ENCODE data around the gene PLCL2.

Gene PLCL2

DNA sequence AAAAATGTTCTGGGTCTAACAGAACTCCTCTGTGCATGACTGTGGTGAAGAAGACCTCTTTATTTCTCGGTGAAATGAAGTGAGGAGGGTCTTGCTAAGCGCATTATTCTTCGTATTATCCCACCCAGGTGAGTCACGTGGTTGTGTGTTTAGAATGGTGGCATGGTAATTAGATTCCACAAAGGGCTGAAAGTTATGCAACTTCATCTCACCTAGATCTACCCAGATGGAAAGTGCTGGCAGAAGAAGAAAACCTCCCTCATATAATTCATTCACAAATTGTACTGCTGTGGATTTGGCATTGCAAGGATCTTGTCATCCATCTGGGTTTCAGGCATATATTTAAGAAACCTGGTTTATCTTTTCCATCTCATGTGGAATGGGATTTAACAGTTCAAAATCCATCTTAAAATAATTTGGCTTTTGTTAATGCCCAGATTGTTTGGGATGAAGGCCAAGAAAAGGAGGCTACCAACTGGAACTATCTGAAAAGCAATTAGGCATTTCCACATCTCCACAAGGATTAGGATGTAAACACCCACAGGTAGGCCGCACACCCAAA is 175.3 kb downstream of the PLCL2 start:
- FAIRE-seq (no peak), DNase-seq (ENCODE audit: extremely low spot score, insufficient read length, low read depth) (no peak)

- no peak for DNase-seq (ENCODE audit: extremely low spot score, insufficient read length, low read depth)
- no peak for FAIRE-seq
Measured at GRCh38 chr3:17061005-17061404, 176.2 kb downstream of the PLCL2 start.

DNA sequence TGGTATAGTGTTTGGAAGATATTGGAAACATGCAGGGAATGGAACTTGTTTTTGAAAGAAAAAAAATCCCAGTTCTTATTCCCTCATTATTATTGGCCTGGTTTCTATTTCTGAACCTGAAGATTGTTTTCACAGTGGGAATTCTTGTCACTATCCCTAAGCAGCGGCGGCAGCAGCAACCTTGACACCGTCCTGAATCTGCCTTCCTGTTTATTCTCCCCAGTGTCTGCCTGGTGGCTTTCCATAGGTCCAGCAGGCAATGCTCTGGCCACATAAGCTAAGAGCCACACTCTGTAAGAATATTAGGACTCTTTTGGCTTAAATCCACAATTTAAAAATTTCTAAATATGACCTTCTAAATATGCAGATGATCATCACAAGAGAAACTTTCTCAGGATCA is 178.0 kb downstream of the PLCL2 start:
- no peak for FAIRE-seq
- DNase-seq (ENCODE audit: extremely low spot score, insufficient read length, low read depth) = no peak

GRCh38 chr3:17063596-17063995 is 178.8 kb downstream of the PLCL2 start:
- no peak for FAIRE-seq

DNA sequence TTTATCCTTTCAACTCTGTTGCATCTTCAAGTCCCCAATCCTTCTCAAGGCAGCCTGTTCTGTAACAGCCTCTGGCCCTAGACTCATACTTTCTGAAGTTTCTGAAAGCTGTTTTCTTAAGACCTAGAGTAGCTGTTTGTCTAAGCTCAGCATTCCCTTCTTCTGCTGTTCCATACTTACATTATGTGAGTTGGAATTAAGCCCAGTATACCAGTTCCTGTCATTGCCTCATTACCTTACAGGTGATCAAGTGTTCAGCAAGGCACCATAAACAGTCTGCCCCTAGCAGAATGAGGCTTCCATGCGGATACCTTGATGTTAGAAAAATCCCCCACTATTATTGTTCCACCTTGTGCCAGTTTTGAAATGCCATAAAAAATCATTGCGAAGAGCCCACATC is 180.6 kb downstream of the PLCL2 start:
- no peak for FAIRE-seq
- DNase-seq (ENCODE audit: extremely low spot score, insufficient read length, low read depth) = no peak

More at GRCh38 chr3:17063596-17063995, 178.8 kb downstream of the PLCL2 start:
- no peak for DNase-seq (ENCODE audit: extremely low spot score, insufficient read length, low read depth)

GRCh38 chr3:17065881-17066280 is 181.1 kb downstream of the PLCL2 start:
- FAIRE-seq (no peak), DNase-seq (ENCODE audit: extremely low spot score, insufficient read length, low read depth) (no peak)

DNA sequence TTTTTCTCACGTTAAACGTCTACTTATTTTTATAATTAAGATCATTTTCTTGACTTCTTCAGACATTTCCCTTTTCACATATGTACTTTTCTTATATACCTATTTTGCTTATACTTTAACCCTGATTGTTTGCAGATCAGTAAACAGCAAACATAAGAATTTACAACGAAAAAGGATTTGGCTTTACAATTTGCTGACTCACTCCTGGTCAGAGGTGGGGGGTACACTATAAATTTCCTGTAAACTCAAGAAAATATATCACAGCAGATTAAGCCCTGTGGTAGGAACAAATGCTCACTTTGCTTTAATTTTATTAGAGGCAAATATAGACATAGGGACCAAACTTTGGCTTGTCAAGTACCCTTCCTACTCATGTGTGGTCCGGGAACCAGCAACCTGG is 185.0 kb downstream of the PLCL2 start:
- DNase-seq (ENCODE audit: extremely low spot score, insufficient read length, low read depth) = no peak
- FAIRE-seq = no peak

GRCh38 chr3:17070161-17070959 is 185.6 kb downstream of the PLCL2 start:
- FAIRE-seq (no peak), DNase-seq (ENCODE audit: extremely low spot score, insufficient read length, low read depth) (no peak)

- DNase-seq (ENCODE audit: extremely low spot score, insufficient read length, low read depth) (no peak), FAIRE-seq (no peak)
Measured at GRCh38 chr3:17074559-17074958, 189.8 kb downstream of the PLCL2 start.

DNA sequence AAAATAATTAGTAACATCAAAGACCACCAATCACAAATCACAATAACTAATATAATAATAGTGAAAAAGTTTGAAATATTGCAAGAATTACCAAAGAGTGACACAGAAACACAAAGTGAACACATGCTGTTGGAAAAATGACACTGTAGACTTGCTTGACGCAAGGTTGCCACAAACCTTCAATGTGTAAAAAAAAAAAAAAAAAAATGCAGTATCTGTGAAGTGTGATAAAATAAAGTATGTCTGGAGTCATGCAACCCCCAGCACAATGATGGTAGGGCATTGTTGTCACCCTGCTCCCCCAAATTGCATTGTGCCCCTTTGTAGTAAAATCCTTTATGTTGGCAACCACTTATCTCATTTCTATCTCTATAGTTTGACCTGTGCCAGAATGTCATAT is 190.6 kb downstream of the PLCL2 start:
- DNase-seq (ENCODE audit: extremely low spot score, insufficient read length, low read depth) (no peak), FAIRE-seq (no peak)

DNA sequence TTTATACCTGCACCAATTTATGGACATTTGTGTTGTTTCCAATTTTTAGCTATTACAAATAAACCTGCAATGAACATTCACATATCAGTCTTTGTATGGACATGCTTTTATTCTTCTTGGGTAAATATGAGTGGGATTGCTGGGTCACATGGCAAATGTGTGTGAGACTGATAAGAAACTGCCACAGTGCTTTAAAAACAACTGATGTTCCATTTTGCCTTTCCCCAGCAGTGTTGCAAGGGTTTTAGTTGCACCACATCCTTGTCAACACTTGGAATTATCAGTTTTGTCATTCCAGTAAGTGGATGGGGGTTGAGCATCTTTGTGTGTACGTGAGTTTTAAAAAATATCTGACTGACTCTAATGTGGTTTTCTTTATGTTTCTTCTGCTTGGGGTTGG is 191.2 kb downstream of the PLCL2 start:
- DNase-seq (ENCODE audit: extremely low spot score, insufficient read length, low read depth) (no peak), FAIRE-seq (no peak)

GRCh38 chr3:17076940-17077605 is 192.3 kb downstream of the PLCL2 start:
- DNase-seq (ENCODE audit: extremely low spot score, insufficient read length, low read depth) (no peak), FAIRE-seq (no peak)

- FAIRE-seq = no peak
Measured at GRCh38 chr3:17077606-17078005, 192.9 kb downstream of the PLCL2 start.

GRCh38 chr3:17078926-17079465 is 194.2 kb downstream of the PLCL2 start:
- FAIRE-seq (no peak), DNase-seq (ENCODE audit: extremely low spot score, insufficient read length, low read depth) (no peak)

More at GRCh38 chr3:17077606-17078005, 192.9 kb downstream of the PLCL2 start:
- no peak for DNase-seq (ENCODE audit: extremely low spot score, insufficient read length, low read depth)

GRCh38 chr3:17079933-17080332 is 195.2 kb downstream of the PLCL2 start:
- no peak for FAIRE-seq

GRCh38 chr3:17081520-17081919 is 196.8 kb downstream of the PLCL2 start:
- FAIRE-seq (no peak), DNase-seq (ENCODE audit: extremely low spot score, insufficient read length, low read depth) (no peak)

More at GRCh38 chr3:17079933-17080332, 195.2 kb downstream of the PLCL2 start:
- DNase-seq (ENCODE audit: extremely low spot score, insufficient read length, low read depth) = no peak

- DNase-seq (ENCODE audit: extremely low spot score, insufficient read length, low read depth) (no peak), FAIRE-seq (no peak)
Measured at GRCh38 chr3:17087509-17087908, 202.8 kb downstream of the PLCL2 start.

GRCh38 chr3:17088017-17088416 is 203.3 kb downstream of the PLCL2 start:
- DNase-seq (ENCODE audit: extremely low spot score, insufficient read length, low read depth) (no peak), FAIRE-seq (no peak)

DNA sequence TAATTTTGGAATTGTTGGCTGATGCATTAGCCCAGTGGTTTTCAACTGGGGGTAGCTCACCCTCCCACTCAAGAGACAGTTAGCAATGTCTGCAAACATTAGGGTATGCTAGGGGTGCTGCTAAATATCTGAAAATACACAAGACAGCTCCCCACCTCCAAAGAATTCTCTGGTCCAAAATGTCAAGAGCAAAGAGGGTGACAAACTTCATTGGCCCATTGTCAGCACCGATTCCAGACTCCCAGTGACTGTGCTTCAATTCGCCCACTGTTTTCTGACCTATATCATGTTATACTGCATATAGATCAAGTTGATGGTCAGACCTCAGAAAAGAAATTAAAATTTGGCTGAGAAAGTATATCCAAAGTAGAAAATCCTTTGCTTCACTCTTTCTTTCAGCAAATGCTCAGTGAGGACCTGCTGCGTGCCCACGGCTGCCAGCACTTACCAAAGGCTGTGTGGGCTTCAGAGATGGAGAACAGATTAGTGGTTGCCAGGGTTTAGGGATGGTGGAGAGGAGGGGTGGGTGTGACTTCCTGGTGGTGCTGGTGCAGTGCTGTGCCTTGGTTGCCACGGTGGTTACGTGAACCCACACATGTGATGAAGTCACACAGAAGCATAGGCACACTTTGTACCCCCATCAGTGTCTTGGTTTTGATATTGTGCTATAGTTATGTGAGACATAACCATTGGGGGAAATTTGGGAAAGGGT is 204.0 kb downstream of the PLCL2 start:
- FAIRE-seq (no peak), DNase-seq (ENCODE audit: extremely low spot score, insufficient read length, low read depth) (no peak)

DNA sequence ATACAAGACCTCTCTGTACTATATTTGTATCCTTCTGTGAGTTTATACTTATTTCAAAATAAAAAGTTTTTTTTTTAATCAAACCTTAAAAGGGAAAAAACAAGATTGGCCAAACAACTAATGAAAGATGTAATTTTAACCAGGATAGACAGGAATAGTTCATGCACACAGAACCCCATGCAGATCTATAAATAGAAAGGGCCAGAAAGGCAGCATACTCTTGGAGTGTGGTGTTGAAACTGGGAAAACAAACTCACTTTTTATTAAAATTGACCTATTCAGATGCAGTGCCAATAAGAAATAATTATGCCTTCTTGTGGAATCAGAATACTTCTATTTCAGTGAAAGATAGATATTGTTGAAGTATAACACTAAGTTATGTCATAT is 204.6 kb downstream of the PLCL2 start:
- FAIRE-seq (no peak), DNase-seq (ENCODE audit: extremely low spot score, insufficient read length, low read depth) (no peak)

Data from GM18507 (cell line).